ENCODE data around the gene SMIM35. TPM values are rescaled to one million over a fixed set of nuclear protein-coding genes. Genes with fewer than 3 reads are reported as not detected.

Gene SMIM35
- total and polyA plus RNA-seq, 9 donors, result 0.08 TPM; not detected in 8

- DNase-seq, result no peak
- intact Hi-C loops (cut with DNase I), result no loop called here
- Histone ChIP-seq H3K27me3 (no peaks in the 10 kb centered on the region), H3K4me1 (ENCODE audit: insufficient read depth) (no peaks in the 10 kb centered on the region), H3K36me3 (no peaks in the 10 kb centered on the region), H3K9me3 (no peaks in the 10 kb centered on the region), H3K27ac (no peak overlapping the region), H3K4me3 (no peak overlapping the region)
- 91 to 94% (median 92%) methylated on average over 6 of the region's 6 CpGs for WGBS, 3 donors
- TF ChIP-seq EP300 (IDR thresholded peaks at IDR 0.05) (no peak), POLR2A (IDR thresholded peaks at IDR 0.05) (no peak), CTCF (IDR thresholded peaks at IDR 0.05) (no peak)
These were observed 1.2 kb upstream of the SMIM35 start for GRCh38 chr11:118087931-118088330.

- TF ChIP-seq CTCF (IDR thresholded peaks at IDR 0.05) (no peak), POLR2A (IDR thresholded peaks at IDR 0.05) (no peak), EP300 (IDR thresholded peaks at IDR 0.05) (no peak)
- Histone ChIP-seq H3K9me3 (no peaks in the 10 kb centered on the region), H3K27me3 (no peaks in the 10 kb centered on the region), H3K36me3 (no peaks in the 10 kb centered on the region), H3K4me1 (ENCODE audit: insufficient read depth) (no peaks in the 10 kb centered on the region), H3K4me3 (no peak overlapping the region), H3K27ac (no peak overlapping the region)
- DNase-seq, result no peak
- intact Hi-C loops (cut with DNase I), result no loop called here
These were observed 2.1 kb downstream of the SMIM35 start for GRCh38 chr11:118084656-118085055.

- WGBS, 3 donors, result 22 to 33% (median 22%) methylated on average over 4 of the region's 4 CpGs
- H3K27me3 ChIP-seq, result no peaks in the 10 kb centered on the region
- H3K27ac ChIP-seq, result no peak overlapping the region
- TF ChIP-seq POLR2A (IDR thresholded peaks at IDR 0.05) (no peak), EP300 (IDR thresholded peaks at IDR 0.05) (no peak), CTCF (IDR thresholded peaks at IDR 0.05) (no peak)
- H3K4me1 ChIP-seq (ENCODE audit: insufficient read depth), result no peaks in the 10 kb centered on the region
- H3K4me3 ChIP-seq, result no peak overlapping the region
- H3K36me3 ChIP-seq, result no peaks in the 10 kb centered on the region
- DNase-seq, result no peak
- intact Hi-C loops (cut with DNase I), result no loop called here
- no peaks in the 10 kb centered on the region for H3K9me3 ChIP-seq
These were observed 2.5 kb downstream of the SMIM35 start for GRCh38 chr11:118084247-118084646.

- TF ChIP-seq POLR2A (IDR thresholded peaks at IDR 0.05) (no peak), EP300 (IDR thresholded peaks at IDR 0.05) (no peak), CTCF (IDR thresholded peaks at IDR 0.05) (no peak)
- Histone ChIP-seq H3K4me1 (ENCODE audit: insufficient read depth) (no peaks in the 10 kb centered on the region), H3K27me3 (no peaks in the 10 kb centered on the region), H3K9me3 (no peaks in the 10 kb centered on the region), H3K36me3 (no peaks in the 10 kb centered on the region), H3K4me3 (no peak overlapping the region), H3K27ac (no peak overlapping the region)
- intact Hi-C loops (cut with DNase I), result no loop called here
- WGBS, 3 donors, result 39 to 53% (median 40%) methylated on average over 20 to 21 of the region's 21 CpGs
- DNase-seq, result no peak
These were observed 3.7 kb downstream of the SMIM35 start for GRCh38 chr11:118082880-118083552.
